NCI-H526 (cell line): ENCODE results near the gene KRTAP15-1.

ENCODE experiments used
- DNase-seq, 2 experiments: peaks; one replicate each; lab custom pipeline; 2025; lab: John Stamatoyannopoulos, UW

KRTAP15-1 gene

DNA sequence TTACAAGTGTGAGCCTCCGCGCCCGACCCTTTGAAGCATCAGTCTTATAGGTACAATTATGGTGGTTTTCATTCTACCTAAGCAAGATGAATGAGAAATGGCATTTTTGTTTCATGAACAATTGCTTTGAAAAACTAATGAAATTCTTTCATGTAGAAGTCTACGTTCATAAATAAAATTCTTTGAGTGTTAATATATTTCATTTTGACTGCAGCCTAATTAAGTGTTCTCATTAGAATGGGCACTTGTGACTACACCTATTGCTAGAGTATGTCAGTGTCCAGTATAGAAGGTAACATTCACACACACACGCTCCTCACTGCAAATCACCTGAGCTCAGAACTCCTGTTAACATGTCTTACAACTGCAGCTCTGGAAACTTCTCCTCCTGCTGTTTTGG lies at the start of gene KRTAP15-1:
Gene KRTAP15-1 (plus strand): TSS at position 301 of the 400 bp plus-strand sequence. CDS start 53 bp downstream, at position 354.
- no peak for DNase-seq

- DNase-seq = no peak
These were observed 48.5 kb upstream of the KRTAP15-1 start for GRCh38 chr21:30391492-30392025.

DNA sequence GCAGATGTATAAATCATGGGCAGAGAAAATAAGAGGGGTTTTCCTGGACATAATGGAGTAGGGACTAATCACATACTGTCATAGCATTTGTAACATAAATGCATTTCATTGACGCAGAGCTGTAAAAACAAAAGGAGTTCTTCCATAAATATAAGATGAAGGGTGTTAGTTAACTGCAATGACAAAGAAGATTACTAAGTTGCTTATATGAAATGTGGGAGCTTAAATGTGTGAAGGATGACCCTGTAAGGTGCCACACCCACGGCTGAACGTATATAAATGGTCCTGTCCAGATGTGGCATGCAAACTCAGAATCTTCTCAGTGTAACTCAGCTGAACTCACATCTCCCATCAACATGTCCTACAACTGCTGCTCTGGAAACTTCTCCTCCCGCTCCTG lies 44.3 kb upstream of the KRTAP15-1 start, which contains the start of gene KRTAP13-1:
Gene KRTAP13-1 (plus strand): TSS at position 301 of the 400 bp plus-strand sequence. CDS start 56 bp downstream, at position 357.
- no peak for DNase-seq

DNA sequence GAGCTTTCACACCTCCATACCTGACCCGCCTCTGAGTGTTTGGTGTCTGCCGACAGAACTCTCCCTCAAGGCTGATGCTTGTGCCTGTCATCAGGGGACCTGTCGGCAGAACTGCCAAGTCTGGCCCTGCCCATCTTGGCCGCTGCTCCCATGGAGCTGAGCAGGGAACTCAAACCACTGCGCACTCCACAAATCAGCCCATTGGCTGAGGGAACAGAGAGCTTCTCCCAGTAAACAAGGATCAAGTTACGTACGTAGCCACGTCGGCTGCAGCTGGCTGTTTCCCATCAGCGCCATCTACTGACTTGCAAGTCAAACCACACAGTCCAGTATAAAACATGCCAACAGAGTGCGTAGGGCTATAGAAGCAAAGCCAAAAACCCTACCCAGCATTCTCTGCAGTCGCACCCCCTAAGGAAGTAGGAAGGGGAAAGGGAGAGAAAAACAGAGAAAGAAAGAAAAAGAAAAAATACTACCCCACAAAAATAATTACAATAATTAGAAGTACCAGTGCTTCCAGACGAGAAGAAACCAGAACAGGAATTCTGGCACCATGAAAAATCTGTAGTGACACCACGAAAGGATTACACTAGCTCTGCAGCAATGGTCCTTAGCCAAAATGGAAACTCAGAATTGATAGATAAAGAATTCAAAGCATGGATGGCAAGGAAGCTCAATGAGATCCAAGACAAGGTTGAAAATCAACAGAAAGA lies 31.1 kb upstream of the KRTAP15-1 start:
- DNase-seq = peak; percentile 72 to 85

DNA sequence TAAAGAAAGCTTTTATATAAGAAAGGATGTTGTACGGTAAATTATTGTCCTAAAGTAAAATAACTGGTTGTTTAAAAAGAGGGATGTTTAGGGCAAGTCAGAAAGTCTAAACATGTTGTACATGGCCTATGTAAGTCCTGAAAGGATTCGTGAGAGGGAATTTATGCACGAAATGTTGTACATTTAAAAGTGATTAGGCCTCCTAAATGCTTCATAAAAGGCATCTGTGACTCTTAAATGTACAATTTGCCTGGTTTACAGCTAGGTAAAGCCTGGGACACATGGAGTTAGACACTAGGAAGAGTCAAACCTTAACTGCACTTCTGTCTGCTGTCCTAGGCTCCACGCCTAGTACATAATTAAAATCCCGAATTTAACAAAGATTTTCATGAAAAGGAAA lies 24.1 kb upstream of the KRTAP15-1 start:
- no peak for DNase-seq

- no peak for DNase-seq
These were observed 14.2 kb upstream of the KRTAP15-1 start, which contains the start of gene KRTAP13-3 for GRCh38 chr21:30425826-30426225. Gene KRTAP13-3, minus strand, starts transcription at chr21:30425926. Its CDS starts 14 bp downstream, at chr21:30425912.

DNA sequence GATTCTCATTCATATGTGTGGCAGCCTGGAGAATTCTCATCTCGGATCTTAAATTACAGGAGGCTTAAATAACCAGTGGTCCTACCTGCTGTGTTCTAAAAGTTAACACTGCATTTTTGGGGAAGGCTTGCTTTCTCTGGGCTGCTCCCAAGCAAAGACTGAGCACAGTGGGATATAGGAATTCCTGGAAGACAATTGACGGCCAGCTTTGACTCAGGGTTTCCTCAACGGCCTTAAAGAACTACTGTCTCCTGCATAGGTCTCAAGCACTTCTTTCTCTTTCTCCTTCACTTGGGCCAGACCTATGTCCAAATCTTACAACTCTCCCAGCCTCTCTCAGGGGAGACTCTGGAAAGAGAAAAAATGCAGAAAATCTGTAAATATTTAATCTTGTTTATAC lies 13.3 kb upstream of the KRTAP15-1 start:
- DNase-seq = no peak

DNA sequence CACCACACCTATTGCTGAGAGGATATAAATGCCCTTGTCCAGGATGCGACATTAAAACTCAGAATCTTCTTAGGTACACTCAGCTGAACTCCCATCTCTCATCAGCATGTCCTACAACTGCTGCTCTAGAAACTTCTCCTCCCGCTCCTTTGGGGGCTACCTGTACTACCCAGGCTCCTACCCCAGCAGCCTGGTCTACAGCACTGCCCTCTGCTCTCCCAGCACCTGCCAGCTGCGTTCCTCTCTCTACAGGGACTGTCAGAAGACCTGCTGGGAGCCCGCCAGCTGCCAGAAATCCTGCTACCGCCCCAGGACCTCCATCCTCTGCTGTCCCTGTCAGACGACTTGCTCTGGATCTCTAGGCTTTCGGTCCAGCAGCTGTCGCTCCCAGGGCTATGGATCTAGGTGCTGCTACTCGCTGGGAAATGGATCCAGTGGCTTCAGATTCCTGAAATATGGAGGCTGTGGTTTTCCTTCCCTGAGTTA lies 9.9 kb upstream of the KRTAP15-1 start, which contains the start of gene KRTAP13-4:
Gene KRTAP13-4 (plus strand): TSS at position 51 of the 486 bp plus-strand sequence. CDS start 56 bp downstream, at position 107.
- peak in 1 of 2 experiments; percentile 3 for DNase-seq

DNA sequence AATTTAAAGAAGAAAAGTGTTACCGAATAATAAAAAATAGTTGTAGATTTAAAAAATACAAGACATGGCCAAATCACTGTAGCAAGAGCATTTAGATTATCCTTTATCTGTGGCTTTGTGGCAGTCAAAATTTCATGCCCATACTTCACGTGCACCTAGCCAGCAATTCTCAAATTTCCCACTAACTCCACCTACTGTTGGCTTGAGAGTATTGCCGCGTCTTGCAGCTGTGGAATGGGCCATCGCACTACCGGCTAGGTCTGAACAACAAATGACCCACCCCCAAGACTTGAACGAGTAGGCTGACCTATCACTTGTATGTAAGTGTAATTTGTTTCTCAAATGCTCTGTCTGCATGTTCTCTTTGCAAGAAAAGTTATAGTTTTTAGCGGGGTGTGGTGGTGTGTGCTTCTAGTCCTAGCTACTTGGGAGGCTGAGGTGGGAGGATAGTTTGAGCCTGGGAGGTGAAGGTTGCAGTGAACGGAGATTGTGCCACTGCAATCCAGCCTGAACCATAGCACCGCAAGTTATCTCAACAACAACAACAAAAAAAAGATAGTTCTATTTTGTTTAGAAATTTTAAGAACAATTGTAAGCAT lies 5.9 kb upstream of the KRTAP15-1 start:
- DNase-seq = peak in 1 of 2 experiments; percentile 52

- DNase-seq = no peak
These were observed 3.0 kb upstream of the KRTAP15-1 start for GRCh38 chr21:30437010-30437565.

DNA sequence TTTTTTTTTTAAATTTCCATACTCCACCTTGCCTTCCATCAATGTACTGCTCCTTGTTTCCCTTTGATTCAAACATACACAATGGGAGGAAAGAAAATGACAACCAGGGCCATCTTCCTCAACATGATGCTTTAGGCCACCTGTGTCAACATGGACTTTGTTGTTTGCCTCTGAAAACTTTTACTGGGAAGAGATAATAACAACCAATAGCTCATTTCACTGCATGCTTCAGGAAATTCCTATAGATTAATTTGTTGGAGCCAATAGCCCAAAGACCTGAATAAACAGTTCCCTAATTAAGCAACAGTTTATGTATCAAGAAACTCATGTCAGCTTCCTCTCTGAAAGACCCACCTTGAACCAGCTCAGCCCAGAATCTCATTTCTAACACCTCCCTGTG lies 3.2 kb downstream of the KRTAP15-1 start:
- no peak for DNase-seq

DNA sequence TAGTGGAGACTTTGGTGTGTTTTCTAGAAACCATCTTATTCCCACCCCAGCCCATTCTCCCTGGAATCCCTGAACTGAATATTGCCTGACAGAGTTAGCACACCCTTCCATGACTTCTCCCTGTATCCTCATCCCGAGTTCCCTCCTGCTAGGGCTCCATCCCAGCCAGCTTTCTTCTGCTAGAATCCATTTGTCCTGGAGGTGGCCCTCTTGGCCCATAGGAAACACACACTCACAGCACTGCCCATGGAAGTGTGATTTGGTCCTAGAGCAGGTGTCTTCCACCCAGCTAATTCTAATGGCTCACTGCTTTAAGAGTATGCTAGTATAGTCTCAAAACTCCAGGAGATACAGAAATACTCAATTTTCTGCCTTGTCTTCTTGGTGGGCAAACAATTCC lies 4.1 kb downstream of the KRTAP15-1 start:
- DNase-seq = peak in 1 of 2 experiments; percentile 42

DNA sequence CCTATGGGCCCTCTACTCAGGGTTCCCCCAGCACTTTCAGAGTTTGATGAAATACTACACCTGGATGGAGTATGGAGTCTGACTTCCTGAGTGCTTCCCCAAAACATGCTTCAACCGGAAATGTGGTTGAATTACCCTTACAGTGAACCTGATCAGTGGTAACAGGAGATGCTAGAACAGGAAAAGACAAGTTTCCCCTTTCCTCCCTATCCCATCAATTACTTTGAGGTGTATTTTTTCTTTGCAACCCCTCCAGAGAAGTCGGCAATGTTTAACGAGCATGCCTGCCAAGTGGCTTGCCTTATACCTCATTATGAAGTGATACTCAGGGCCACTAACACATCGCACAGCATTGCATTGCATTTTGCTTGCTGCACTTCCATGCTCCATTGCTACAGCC lies 7.0 kb downstream of the KRTAP15-1 start:
- no peak for DNase-seq

DNA sequence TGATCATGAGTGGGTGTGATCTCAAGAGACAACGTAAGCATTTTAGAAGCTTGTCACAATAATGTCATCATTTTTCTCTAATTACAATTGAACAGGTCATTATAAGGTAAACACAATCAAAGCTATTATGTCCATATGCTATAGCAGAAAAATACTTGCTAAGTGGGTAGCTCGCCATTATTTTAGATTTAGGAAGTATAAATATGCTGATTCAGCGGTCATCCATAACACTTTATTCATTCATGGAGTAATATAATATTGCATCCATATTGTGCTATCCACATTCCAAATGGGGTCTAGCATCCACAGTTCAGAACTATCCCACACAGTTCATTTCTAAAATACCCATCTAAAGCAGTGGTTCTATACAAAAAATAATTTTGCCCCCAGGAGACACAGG lies 8.4 kb downstream of the KRTAP15-1 start:
- DNase-seq = no peak

DNA sequence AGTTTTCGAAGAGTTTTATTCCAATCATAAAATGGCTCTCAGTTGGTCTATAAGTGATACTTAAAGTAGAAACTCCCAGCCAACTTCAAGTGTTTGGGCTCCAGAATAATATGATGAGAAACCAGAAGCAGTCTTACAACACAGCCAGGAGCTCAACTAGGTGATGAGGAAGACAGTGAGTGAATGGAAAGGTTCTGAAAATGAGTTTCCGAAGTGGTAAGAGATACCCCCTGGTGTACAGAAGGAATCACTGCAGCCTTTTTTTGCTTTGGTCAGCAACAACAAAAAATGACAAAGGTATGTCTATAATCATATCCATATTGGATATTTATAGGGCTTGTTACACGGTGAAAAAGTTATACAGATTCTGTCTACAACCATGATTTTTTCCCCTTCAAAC lies 23.6 kb downstream of the KRTAP15-1 start:
- DNase-seq = peak in 1 of 2 experiments; percentile 4

DNA sequence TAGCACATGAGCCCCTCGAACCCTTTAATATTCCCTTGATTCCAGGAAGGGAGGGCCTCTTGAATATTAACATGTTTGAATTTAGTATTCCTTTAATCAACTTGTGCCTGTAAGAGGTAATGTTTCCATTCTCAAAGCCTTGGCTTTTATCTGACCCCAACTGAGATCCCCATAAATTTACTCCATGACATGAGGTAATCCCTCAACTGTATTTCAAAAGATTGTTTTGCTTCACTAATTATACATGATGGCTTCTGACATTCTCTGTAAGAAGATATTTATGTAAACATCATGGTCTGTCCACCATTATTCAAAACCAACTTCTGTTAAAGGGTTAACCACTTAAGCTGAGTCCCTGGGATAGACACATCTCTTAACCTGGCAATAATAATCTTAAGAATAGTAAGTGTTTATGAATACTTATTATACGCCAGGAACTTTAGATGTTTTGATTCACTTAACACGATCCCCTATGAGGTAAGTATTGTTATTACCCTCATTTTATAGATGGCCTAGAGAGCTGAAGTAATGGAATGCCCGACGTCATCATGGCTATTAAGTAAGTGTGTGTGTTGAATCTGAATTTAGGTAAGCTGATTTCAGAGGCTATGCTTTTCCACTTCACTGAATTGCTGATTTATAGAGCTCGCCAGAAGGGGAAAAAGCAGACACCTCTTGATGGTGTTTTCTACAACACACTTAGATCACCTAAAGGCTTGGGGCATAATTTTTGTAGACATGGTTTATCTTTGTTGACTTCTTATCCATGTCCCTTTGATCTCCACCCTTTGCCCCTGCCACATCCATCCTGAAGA lies 29.0 kb downstream of the KRTAP15-1 start:
- no peak for DNase-seq

- DNase-seq = peak in 1 of 2 experiments; percentile 11
These were observed 37.9 kb downstream of the KRTAP15-1 start for GRCh38 chr21:30478004-30478403.

GRCh38 chr21:30479259-30479658 lies 39.2 kb downstream of the KRTAP15-1 start:
- no peak for DNase-seq

DNA sequence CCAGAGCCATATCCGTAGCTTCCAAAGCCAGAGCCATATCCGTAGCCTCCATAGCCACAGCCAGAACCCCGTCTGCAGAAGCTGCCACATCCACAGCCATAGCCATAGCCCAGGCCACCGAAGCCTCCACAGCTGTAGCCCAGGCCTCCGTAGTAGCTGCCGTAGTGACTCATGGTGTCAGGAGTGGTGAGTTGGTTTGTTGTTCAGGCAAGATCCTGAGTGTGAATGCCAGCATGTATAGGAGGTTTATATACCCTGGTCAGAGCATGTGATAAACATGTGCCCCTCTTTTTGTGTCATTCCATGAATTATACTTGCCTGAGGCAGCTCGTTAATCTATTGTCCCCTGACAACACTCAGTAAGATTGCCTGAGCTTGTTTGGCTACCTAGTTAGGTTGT lies 40.1 kb downstream of the KRTAP15-1 start, which contains the start of gene KRTAP19-1:
Gene KRTAP19-1 (minus strand): TSS at position 223 of the 400 bp plus-strand sequence. CDS start 50 bp downstream, at position 173.
- no peak for DNase-seq

- no peak for DNase-seq
These were observed 42.1 kb downstream of the KRTAP15-1 start for GRCh38 chr21:30482130-30482529.

DNA sequence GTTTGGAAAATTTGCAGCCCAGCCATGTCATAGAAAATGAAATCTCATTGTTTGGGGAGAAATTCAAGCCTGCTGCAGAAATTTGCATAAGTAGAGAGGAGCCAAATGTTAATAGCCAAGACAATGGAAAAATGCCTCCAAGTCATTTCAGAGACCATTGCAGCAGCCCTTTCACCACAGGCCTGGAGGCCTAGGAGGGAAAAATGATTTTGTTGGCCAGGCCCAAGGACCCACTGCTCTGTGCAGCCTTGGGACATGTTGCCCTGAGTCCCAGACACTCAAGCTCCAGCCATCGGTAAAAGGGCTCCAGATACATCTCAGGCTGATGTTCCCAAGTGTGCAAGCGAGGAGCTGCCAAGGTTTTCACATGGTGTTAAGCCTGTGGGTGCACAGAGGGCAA lies 46.1 kb downstream of the KRTAP15-1 start:
- DNase-seq = no peak
